HL-60/S4 (cell line): ENCODE measurements around the gene SEMA3D.

Experiments
- in situ Hi-C: fragments of 300-500 bp; cut with MboI; formaldehyde crosslinking; loops from 2 replicates; pipeline ENCODE4 v1.14.3; 2022; ENCODE audit warnings: low sequenced_read_pairs

The SEMA3D gene

GRCh38 chr7:85081392-85081791, 105.5 kb downstream of the SEMA3D start:
- in situ Hi-C loops, result no loop called here

- in situ Hi-C loops, result no loop called here
Observed at GRCh38 chr7:85079434-85079833, 107.4 kb downstream of the SEMA3D start.

- in situ Hi-C loops, result no loop called here
Observed at GRCh38 chr7:85078181-85078580, 108.7 kb downstream of the SEMA3D start.

- in situ Hi-C loops, result no loop called here
Observed at GRCh38 chr7:85075864-85076263, 111.0 kb downstream of the SEMA3D start.

DNA sequence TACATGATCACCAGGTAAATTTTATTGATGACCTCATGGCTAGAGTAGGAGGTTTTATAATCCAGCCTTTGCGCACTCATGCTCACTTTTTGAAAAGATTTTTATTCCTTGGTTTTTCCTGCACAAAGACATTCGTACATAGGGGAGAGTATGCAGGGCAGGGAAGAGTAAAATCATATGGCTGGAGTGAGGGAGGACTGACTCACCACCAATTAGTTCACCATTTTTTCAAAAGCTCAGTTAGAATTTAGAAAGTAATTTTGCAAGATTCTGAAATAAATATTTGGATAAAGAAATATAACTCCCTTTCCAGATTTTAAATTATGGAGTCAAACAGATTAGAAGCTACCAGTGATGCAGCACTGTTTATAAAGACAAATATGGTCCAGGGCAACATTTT, 111.9 kb downstream of the SEMA3D start:
- in situ Hi-C loops, result no loop called here

GRCh38 chr7:85074016-85074415, 112.8 kb downstream of the SEMA3D start:
- in situ Hi-C loops, result no loop called here

- in situ Hi-C loops, result no loop called here
Observed at GRCh38 chr7:85070967-85071628, 115.8 kb downstream of the SEMA3D start.

DNA sequence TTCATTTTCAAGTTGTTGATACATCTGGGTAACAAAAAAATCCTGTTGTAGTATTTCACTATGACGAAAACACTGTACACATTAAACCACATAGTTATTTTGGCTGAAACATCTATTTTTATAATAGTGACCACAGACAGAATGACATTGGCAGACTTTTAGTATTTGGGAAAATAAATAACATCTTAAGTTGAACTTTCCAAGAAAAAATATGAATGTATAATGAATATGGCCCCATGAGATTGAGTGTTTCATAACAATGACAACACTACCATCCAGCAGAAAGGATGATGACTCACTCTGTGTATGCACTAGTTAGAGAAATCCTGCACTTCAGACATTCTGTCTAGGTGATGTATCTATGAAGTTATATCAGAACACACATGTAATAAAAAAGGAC, 118.1 kb downstream of the SEMA3D start:
- in situ Hi-C loops, result no loop called here

DNA sequence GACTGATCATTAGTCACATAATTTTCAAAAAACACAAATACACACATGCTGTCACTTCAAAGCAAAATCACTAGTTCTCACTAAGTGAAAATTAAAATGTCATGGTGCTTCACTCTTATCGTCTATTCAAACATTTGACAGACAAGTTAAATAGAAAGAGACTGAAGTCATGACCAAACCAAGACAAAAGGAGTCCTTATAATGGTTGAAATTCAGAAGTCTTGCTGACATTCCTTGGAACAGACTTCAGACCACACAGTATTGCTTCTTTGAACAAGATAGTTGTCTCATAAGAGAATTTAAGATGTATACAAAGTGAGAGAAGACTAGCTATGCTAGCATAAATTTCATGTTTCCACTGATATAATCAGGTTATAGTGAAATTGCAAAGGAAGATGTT, 119.5 kb downstream of the SEMA3D start:
- in situ Hi-C loops, result no loop called here

DNA sequence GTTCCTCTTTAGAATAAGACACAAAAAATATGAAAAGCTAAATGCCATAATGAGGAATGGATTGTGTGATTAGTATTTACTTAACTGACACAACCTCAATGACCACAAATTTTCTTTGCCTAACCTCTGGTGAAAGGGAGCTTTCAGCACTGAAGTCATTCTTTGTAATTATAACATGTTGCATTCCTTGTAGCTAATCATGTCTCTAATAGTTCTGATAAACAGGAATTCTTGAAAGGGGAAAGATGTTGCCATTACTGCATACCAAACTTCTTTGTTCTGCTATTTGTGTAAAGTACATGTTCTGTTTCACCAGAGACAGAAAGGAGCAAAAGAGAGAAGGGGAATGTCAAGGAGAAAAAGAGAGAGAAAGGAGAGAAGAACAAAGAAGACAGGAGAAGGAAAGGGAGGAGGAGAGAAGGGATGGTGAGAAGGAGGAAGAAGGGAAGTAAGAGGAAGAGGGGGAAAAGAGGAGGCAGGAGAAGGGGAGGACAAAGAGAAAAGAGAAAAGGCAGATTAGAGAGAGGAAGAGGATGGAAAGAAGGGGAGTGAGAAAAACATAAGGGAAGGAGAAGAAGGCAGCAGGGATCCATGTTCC, 120.9 kb downstream of the SEMA3D start:
- in situ Hi-C loops, result no loop called here

- in situ Hi-C loops, result no loop called here
Observed at GRCh38 chr7:85065306-85065705, 121.5 kb downstream of the SEMA3D start.

DNA sequence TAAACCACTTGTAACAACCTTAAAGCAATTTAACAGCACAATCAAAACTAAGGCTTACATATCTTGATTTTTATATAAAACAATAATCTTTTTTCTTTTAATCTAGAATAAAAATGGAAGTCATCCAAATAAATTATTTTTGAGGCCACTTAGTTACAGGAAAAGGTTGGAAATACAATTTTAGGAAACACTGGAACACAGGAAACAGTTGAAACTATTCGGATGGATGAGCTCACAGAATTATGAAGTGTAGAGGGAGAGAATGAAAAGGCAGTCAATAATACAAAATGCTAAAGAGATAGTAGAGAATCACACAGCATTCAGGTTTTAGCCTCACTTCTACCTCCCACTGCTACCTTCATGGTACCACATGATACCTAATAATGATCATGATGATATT, 124.2 kb downstream of the SEMA3D start:
- in situ Hi-C loops, result no loop called here

- in situ Hi-C loops, result no loop called here
Observed at GRCh38 chr7:85061456-85061855, 125.4 kb downstream of the SEMA3D start.

GRCh38 chr7:85060696-85061095, 126.2 kb downstream of the SEMA3D start:
- in situ Hi-C loops, result no loop called here

DNA sequence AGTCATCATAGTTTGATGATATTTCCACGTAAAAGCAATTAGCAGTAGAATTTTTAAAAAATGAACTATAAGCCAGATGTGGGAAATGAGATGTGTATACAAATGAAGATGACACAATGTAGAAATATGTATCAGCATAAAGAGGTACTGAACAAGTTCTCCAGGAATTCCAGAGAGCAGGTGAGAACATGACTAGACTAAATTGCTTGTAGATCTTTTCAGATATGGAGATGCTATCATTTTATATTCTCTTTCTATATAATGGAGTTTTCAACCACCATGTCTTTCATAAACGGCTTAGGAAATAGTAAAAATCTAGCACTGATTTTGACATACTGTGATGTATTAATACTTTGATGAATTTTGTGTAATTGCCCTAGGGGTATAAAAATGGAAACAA, 130.9 kb downstream of the SEMA3D start:
- in situ Hi-C loops, result no loop called here

DNA sequence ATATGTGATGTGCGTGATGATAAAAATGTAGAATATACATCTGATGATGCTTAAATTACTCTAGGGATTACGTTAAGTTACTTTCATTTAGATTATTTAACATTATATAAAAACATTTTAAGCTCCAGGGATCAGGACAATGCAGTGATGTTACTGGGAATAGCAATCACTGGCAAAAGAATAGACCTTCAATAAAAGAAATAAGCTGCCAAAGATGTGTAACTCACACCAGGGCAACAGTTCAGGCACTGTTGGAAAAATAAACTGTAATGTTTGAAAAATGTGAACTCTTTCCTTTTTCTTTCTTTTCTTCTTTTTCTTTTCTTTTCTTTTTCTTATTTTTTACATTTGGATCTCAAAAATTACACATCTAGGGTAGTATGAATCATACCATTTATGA, 131.7 kb downstream of the SEMA3D start:
- in situ Hi-C loops, result no loop called here

GRCh38 chr7:85054306-85054705, 132.6 kb downstream of the SEMA3D start:
- in situ Hi-C loops, result no loop called here

GRCh38 chr7:85052894-85053293, 134.0 kb downstream of the SEMA3D start:
- in situ Hi-C loops, result no loop called here

DNA sequence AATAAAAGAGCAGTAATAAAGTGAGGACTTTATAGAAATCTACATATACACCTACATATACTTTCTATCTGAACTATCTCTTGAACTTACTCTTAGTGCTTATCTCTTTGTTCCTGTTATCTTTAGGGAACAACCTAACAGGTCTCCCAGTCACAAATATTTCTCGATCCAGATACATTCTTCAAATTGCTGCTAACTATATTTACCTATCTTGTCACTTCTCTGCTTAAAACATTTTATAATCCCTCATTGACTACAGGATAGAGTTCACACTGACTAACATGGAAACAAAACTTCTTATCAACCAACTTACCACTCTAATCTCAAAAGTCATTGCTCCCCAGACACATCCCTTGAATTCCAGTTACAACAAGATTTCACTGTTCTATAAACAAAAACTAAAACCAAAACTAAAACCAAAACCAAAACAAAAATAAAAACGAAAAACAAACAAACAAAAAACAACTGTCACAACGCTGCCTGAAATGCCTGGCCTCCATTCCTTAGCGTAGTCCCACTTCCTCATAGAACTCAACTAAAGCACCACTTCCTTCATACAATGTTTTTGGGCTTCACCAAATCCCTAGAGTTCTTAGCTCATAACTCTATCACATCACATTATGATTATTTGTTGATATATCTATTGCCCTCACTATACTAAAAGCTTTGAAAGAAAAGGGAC, 134.7 kb downstream of the SEMA3D start:
- in situ Hi-C loops, result no loop called here

DNA sequence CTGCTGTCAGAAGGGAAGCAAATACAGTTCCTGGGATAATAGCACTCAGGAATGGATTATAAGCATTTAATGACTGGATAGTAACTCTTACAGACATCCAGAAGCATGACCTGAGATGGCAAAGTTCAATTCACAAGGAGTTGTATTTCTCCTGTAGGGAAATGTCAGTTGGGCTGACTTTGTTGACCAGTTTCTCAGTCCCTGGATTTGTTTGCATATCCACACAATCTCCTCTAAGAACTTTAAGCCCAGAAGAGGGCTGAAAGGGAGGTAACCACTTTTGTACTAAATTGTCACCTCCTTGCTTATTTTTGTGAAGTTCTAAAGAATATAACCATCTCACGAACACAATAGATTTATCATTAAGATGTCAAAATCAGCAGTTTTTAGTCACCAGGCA, 140.3 kb downstream of the SEMA3D start:
- in situ Hi-C loops, result no loop called here

DNA sequence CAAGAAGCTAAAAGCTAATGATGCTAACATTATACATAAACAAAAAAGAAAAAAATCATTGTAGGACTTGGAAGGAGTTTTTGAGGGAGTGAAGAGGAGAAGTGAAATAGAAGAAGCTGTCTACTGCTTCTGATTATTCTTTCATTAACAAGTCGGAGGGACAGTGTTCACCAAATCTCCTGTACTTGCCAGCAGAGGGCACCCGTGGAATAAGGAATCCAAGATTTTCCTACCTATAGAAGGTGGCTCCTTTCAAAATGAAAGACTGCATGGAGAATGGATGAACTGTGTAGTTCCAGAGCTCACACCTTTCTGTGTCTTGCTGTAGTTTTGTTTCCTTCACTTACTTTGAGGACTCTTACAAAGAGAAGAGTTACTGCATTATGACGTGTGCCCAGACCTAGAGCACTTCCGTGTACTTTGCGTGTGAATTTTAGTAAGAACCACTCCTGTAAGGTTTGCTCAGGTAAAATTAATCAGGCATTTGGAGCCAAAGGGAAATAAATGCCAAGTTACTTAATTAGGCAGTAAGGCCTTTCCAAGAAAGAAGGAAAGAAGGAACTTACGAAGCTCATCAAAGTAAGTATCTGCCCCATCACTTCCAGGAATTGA, 145.1 kb downstream of the SEMA3D start:
- in situ Hi-C loops, result no loop called here
